Fibroblast of lung (primary cell): ENCODE results near the gene OPN1SW.

ENCODE experiments used
- CTCF ChIP-seq, 2 donors: IDR thresholded peaks in 1 of 2; conservative IDR thresholded peaks in 1 of 2; 1 replicate in 1 of 2; 2 replicates in 1 of 2; pipeline ENCODE4 v1.5.1; 2011 to 2012; ENCODE audit warnings: low read length in 2 of 2, control low read depth in 1 of 2, inconsistent platforms in 1 of 2, low read depth in 1 of 2, mild to moderate bottlenecking in 1 of 2
- EZH2 ChIP-seq: IDR thresholded peaks from 2 replicates; pipeline ENCODE4 v1.5.1; 2012; ENCODE audit warnings: low read length, control low read depth, mild to moderate bottlenecking; ENCODE audit errors: missing control alignments

GRCh38 chr7:128793181-128793547 is 17.6 kb upstream of the OPN1SW start:
- no peak for TF ChIP-seq CTCF (conservative IDR thresholded peaks at IDR 0.05 in 1 of 2, IDR thresholded peaks at IDR 0.05 in 1 of 2; ENCODE audit: low read depth in 1 of 2, low read length in 2 of 2)
- no peak for TF ChIP-seq EZH2
